ENCODE measurements around the gene PTPRH.
A peak's percentile ranks its signal among the peaks of the same experiment; 100 is the strongest.

GRCh38 chr19:55152017-55152416 lies 57.3 kb downstream of the PTPRH start:
- TF ChIP-seq, protein P1, sequence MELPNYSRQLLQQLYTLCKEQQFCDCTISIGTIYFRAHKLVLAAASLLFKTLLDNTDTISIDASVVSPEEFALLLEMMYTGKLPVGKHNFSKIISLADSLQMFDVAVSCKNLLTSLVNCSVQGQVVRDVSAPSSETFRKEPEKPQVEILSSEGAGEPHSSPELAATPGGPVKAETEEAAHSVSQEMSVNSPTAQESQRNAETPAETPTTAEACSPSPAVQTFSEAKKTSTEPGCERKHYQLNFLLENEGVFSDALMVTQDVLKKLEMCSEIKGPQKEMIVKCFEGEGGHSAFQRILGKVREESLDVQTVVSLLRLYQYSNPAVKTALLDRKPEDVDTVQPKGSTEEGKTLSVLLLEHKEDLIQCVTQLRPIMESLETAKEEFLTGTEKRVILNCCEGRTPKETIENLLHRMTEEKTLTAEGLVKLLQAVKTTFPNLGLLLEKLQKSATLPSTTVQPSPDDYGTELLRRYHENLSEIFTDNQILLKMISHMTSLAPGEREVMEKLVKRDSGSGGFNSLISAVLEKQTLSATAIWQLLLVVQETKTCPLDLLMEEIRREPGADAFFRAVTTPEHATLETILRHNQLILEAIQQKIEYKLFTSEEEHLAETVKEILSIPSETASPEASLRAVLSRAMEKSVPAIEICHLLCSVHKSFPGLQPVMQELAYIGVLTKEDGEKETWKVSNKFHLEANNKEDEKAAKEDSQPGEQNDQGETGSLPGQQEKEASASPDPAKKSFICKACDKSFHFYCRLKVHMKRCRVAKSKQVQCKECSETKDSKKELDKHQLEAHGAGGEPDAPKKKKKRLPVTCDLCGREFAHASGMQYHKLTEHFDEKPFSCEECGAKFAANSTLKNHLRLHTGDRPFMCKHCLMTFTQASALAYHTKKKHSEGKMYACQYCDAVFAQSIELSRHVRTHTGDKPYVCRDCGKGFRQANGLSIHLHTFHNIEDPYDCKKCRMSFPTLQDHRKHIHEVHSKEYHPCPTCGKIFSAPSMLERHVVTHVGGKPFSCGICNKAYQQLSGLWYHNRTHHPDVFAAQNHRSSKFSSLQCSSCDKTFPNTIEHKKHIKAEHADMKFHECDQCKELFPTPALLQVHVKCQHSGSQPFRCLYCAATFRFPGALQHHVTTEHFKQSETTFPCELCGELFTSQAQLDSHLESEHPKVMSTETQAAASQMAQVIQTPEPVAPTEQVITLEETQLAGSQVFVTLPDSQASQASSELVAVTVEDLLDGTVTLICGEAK (IDR thresholded peaks at IDR 0.05): peak; percentile 98
- TF ChIP-seq, protein P1 (CRISPR knock-in tag; IDR thresholded peaks at IDR 0.05): no peak
- TF ChIP-seq POLR2A (conservative IDR thresholded peaks at IDR 0.05): no peak
- TF ChIP-seq GTF2F1 (IDR thresholded peaks at IDR 0.05; ENCODE audit: low read depth, low read length): no peak
- TF ChIP-seq HDAC2 (IDR thresholded peaks at IDR 0.05): no peak
- no peak for TF ChIP-seq MYNN (IDR thresholded peaks at IDR 0.05)
- no peak for TF ChIP-seq MYNN (CRISPR knock-in tag; IDR thresholded peaks at IDR 0.05)
- TF ChIP-seq, protein P2, sequence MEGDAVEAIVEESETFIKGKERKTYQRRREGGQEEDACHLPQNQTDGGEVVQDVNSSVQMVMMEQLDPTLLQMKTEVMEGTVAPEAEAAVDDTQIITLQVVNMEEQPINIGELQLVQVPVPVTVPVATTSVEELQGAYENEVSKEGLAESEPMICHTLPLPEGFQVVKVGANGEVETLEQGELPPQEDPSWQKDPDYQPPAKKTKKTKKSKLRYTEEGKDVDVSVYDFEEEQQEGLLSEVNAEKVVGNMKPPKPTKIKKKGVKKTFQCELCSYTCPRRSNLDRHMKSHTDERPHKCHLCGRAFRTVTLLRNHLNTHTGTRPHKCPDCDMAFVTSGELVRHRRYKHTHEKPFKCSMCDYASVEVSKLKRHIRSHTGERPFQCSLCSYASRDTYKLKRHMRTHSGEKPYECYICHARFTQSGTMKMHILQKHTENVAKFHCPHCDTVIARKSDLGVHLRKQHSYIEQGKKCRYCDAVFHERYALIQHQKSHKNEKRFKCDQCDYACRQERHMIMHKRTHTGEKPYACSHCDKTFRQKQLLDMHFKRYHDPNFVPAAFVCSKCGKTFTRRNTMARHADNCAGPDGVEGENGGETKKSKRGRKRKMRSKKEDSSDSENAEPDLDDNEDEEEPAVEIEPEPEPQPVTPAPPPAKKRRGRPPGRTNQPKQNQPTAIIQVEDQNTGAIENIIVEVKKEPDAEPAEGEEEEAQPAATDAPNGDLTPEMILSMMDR (IDR thresholded peaks at IDR 0.05 in 2 of 3, conservative IDR thresholded peaks at IDR 0.05 in 1 of 3; ENCODE audit: insufficient read depth in 2 of 3, low read depth in 1 of 3, low read length in 3 of 3): no peak
- TF ChIP-seq FOSL1 (tag; conservative IDR thresholded peaks at IDR 0.05): no peak

All from K562 (cell line).